LNCaP clone FGC (cell line): ENCODE data around the gene SLC7A14.
A peak's percentile ranks its signal among the peaks of the same experiment; 100 is the strongest.

ENCODE experiments used
- DNase-seq: peaks from one replicate; pipeline ENCODE4 v3.0.0-alpha.2; 2011; ENCODE audit warnings: low read depth
- H3K4me3 ChIP-seq: 2 replicates; pipeline ENCODE4 v1.5.1; 2011; ENCODE audit warnings: mild to moderate bottlenecking, low read depth, low read length, control low read depth
- CTCF ChIP-seq: IDR thresholded peaks from 2 replicates; pipeline ENCODE4 v1.5.1; 2012; ENCODE audit warnings: mild to moderate bottlenecking; ENCODE audit not compliant: control insufficient read depth, insufficient read depth; ENCODE audit errors: extremely low read depth

The SLC7A14 gene

GRCh38 chr3:170585937-170586310 lies at the start of gene SLC7A14:
SLC7A14 (minus strand) TSS chr3:170586075; CDS start chr3:170526936, 59,139 bp downstream.
- TF ChIP-seq CTCF, result no peak
- DNase-seq, result no peak
- no peak within 1 kb of the TSS for H3K4me3 ChIP-seq

- TF ChIP-seq CTCF, result no peak
- DNase-seq, result no peak
- H3K4me3 ChIP-seq, result no peak overlapping the region
Observed at GRCh38 chr3:170635385-170635735, 49.5 kb upstream of the SLC7A14 start.

GRCh38 chr3:170634663-170635384 lies 48.9 kb upstream of the SLC7A14 start:
- no peak overlapping the region for H3K4me3 ChIP-seq

GRCh38 chr3:170633573-170633972 lies 47.7 kb upstream of the SLC7A14 start:
- TF ChIP-seq CTCF, result no peak
- DNase-seq, result no peak
- H3K4me3 ChIP-seq, result no peak overlapping the region

More at GRCh38 chr3:170634663-170635384, 48.9 kb upstream of the SLC7A14 start:
- no peak for TF ChIP-seq CTCF
- DNase-seq, result no peak

GRCh38 chr3:170632780-170633179 lies 46.9 kb upstream of the SLC7A14 start:
- TF ChIP-seq CTCF, result no peak

GRCh38 chr3:170631755-170632488 lies 46.0 kb upstream of the SLC7A14 start:
- no peak overlapping the region for H3K4me3 ChIP-seq
- peak; percentile 25 for DNase-seq
- TF ChIP-seq CTCF, result no peak

More at GRCh38 chr3:170632780-170633179, 46.9 kb upstream of the SLC7A14 start:
- DNase-seq, result no peak
- no peak overlapping the region for H3K4me3 ChIP-seq
